ENCODE results near the gene LYPD6. TPM values are rescaled to one million over a fixed set of nuclear protein-coding genes. Genes with fewer than 3 reads are reported as not detected.

The LYPD6 gene
- total and polyA plus RNA-seq, 2 experiments from 2014 or later = 4.9 to 12.4 TPM

GRCh38 chr2:149290662-149291061 is 39.7 kb upstream of the LYPD6 start (continued):
- TF ChIP-seq ZNF462 (CRISPR knock-in tag; IDR thresholded peaks at IDR 0.05) (no peak), EZH2phosphoT487 (IDR thresholded peaks at IDR 0.05; ENCODE audit: unreplicated experiment) (no peak), CTCF (conservative IDR thresholded peaks at IDR 0.05; ENCODE audit: low read depth in 2 of 2) (no peak)

- Mint-ChIP-seq H3K4me1 (peaks cover 6% of the 10 kb centered on the region), H3K27ac (peak overlapping the region; percentile 69; the same call in 1 of the 2 replicates), H3K36me3 (ENCODE audit: low read depth) (no peaks in the 10 kb centered on the region), H3K4me3 (no peak overlapping the region; the same call in 2 of the 3 replicates), H3K27me3 (ENCODE audit: insufficient read depth, low read depth, poor library complexity) (no peaks in the 10 kb centered on the region), H3K9me3 (no peaks in the 10 kb centered on the region)
- Histone ChIP-seq H4K20me1 (replicated peaks; ENCODE audit: insufficient read depth) (no peaks in the 10 kb centered on the region), H3K79me2 (replicated peaks; ENCODE audit: insufficient read depth) (no peaks in the 10 kb centered on the region), H3K27me3 (ENCODE audit: insufficient read depth) (peaks cover 23% of the 10 kb centered on the region), H3F3A (replicated peaks; ENCODE audit: low read depth) (no peaks in the 10 kb centered on the region), H3K9me2 (ENCODE audit: insufficient read depth) (peaks cover 11% of the 10 kb centered on the region), H2AFZ (no peak overlapping the region), H3K4me3 (peak overlapping the region; percentile 10; the same call in 1 of the 2 replicates), H3K4me2 (peak overlapping the region; percentile 36), H3K36me3 (ENCODE audit: insufficient read depth) (no peaks in the 10 kb centered on the region), H3K4me1 (ENCODE audit: insufficient read depth) (peaks cover 43% of the 10 kb centered on the region), H3K27ac (ENCODE audit: low read depth) (peak overlapping the region; percentile 97)
- DNase-seq (ENCODE audit: low spot score) (peak; percentile 76), ATAC-seq (peak; percentile 84)
- no peak for TF ChIP-seq EZH2phosphoT487 (IDR thresholded peaks at IDR 0.05; ENCODE audit: unreplicated experiment)
- TF ChIP-seq NANOG (IDR thresholded peaks at IDR 0.05; ENCODE audit: borderline replicate concordance) = peak; percentile 42; the same call in 1 of the 2 replicates
- no peak for TF ChIP-seq CTCF (conservative IDR thresholded peaks at IDR 0.05; ENCODE audit: low read depth in 2 of 2)
- TF ChIP-seq STAT1 (IDR thresholded peaks at IDR 0.05; ENCODE audit: unreplicated experiment) = no peak
- no peak for TF ChIP-seq REST (IDR thresholded peaks at IDR 0.05; ENCODE audit: unreplicated experiment)
Measured at GRCh38 chr2:149291881-149292280, 38.5 kb upstream of the LYPD6 start.

All from GM23338 (cell line).